ENCODE measurements around the gene CENPVL3.

The CENPVL3 gene

GRCh38 chrX:51606446-51606845, 12.3 kb downstream of the CENPVL3 start:
- no peak overlapping the region for H3K27ac ChIP-seq
- TF ChIP-seq ZFX (IDR thresholded peaks at IDR 0.05): no peak
- TF ChIP-seq CTCF (conservative IDR thresholded peaks at IDR 0.05): no peak

DNA sequence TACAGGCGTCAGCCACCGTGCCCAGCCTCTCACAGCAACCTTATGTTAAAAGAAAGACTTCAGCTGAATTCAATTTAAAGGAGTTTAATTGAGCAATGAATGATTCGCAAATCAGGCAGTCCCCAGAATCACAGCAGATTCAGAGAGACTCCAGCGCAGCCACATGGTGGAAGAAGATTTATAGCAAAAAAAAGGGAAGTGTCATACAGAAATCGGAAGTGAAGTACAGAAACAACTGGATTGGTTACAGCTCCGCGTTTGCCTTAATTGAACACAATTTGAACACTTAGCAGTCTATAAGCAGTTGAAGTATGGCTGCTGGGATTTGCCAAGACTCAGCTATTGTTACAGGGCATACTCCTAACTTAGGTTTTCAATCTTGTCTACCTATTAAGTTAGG, 19.8 kb downstream of the CENPVL3 start:
- TF ChIP-seq CTCF (conservative IDR thresholded peaks at IDR 0.05) (no peak), ZFX (IDR thresholded peaks at IDR 0.05) (no peak)
- H3K27ac ChIP-seq: no peak overlapping the region

- H3K27ac ChIP-seq: no peak overlapping the region
- TF ChIP-seq CTCF (conservative IDR thresholded peaks at IDR 0.05) (no peak), ZFX (IDR thresholded peaks at IDR 0.05) (no peak)
Measured at GRCh38 chrX:51571874-51572273, 46.8 kb downstream of the CENPVL3 start.

- TF ChIP-seq CTCF (conservative IDR thresholded peaks at IDR 0.05): no peak
- no peak for TF ChIP-seq ZFX (IDR thresholded peaks at IDR 0.05)
- no peak overlapping the region for H3K27ac ChIP-seq
Measured at GRCh38 chrX:51569561-51569960, 49.2 kb downstream of the CENPVL3 start.

- TF ChIP-seq ZFX (IDR thresholded peaks at IDR 0.05): no peak
- no peak for TF ChIP-seq CTCF (conservative IDR thresholded peaks at IDR 0.05)
Measured at GRCh38 chrX:51568586-51568985, 50.1 kb downstream of the CENPVL3 start.

More at GRCh38 chrX:51568586-51568985, 50.1 kb downstream of the CENPVL3 start:
- H3K27ac ChIP-seq: no peak overlapping the region
